Upper lobe of right lung (tissue), 1 donor: Measurements from ENCODE around the gene LAMC1. TPM values are rescaled to one million over a fixed set of nuclear protein-coding genes. Genes with fewer than 3 reads are reported as not detected.

Source experiments
- ATAC-seq: fragments of 200-7000 bp; cut with Tn5 transposase; one replicate; pipeline ENCODE4 v1.9.1; 2020; ENCODE audit warnings: mild to moderate bottlenecking, moderate library complexity
- DNase-seq: peaks from one replicate; pipeline ENCODE4 v3.0.0-alpha.2; 2020
- H3K27ac ChIP-seq: fragments of 200-600 bp; one replicate; pipeline ENCODE4 v1.8.0; 2022
- H3K27me3 ChIP-seq: fragments of 200-600 bp; one replicate; pipeline ENCODE4 v1.8.0; 2022; ENCODE audit warnings: mild to moderate bottlenecking
- H3K36me3 ChIP-seq: fragments of 200-600 bp; one replicate; pipeline ENCODE4 v1.8.0; 2022
- H3K4me1 ChIP-seq: fragments of 200-600 bp; one replicate; pipeline ENCODE4 v1.8.0; 2022
- H3K4me3 ChIP-seq: fragments of 200-600 bp; one replicate; pipeline ENCODE4 v1.8.0; 2022; ENCODE audit warnings: mild to moderate bottlenecking
- H3K9me3 ChIP-seq: fragments of 200-600 bp; one replicate; pipeline ENCODE4 v1.8.0; 2022
- CTCF ChIP-seq: fragments of 200-600 bp; IDR thresholded peaks from one replicate; pipeline ENCODE4 v1.8.0; 2022; ENCODE audit warnings: antibody characterized with exemption
- intact Hi-C: fragments of 100-400 bp; cut with DNase I; formaldehyde crosslinking; loops from one replicate; pipeline ENCODE4 v1.11.0; 2022
- total RNA-seq: library from RNA; stranded (reverse); fragmentation: NEBNext Ultra II Directional; extraction: Animal tissue kit (Norgen Biotek cat#: 25700); gene quantifications from one replicate; pipeline ENCODE4 v1.2.1, GENCODE V29; 2021
- donor health status: DM: no; HTN: yes; CAD: no; lungs with severe emphysema.

The LAMC1 gene
- total RNA-seq, 1 donor from 2014 or later = 120 TPM

DNA sequence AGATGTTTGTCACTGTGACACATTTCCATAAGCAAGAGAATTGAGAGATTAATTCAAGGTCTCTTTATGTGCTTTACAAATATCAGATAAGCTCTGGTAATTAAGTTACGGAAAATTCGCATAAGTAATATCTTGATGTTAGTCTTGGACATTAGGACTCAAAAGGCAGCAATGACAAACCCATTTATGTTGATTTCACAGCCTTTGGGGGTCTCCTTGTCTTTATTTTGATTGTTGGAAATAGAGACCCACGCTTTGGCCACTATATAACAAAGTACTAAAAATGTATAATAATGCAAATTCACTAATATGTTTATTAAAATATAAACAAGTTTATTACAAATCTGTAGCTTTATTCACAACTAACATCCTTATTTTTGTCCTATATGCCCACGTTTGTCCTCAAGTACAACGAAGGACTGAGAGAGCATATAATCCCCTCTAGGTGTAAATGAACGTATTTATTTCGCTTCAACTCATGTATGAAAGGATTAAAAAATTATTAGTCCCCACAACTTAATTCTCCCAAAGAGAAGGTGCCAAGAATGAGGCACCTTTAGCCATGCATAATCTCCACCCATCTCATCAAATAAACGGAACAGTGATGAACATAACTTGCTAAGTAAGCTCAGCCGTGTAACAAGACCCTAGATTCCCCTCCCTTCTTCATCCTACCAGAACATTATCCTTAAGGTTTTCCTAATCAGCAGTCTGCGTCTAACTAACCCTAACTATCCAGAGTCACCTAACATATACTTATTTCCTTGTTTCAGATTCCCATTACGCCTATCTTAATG, 1.6 kb upstream of the LAMC1 start:
- H3K4me3 ChIP-seq = peak overlapping the region; percentile 73
- no peaks in the 10 kb centered on the region for H3K27me3 ChIP-seq
- peak overlapping the region; percentile 98 for H3K27ac ChIP-seq
- H3K4me1 ChIP-seq = peaks cover 9% of the 10 kb centered on the region
- H3K36me3 ChIP-seq = no peaks in the 10 kb centered on the region
- no peak for ATAC-seq
- TF ChIP-seq CTCF = no peak
- intact Hi-C loops = no loop called here
- DNase-seq = no peak
- H3K9me3 ChIP-seq = no peaks in the 10 kb centered on the region

DNA sequence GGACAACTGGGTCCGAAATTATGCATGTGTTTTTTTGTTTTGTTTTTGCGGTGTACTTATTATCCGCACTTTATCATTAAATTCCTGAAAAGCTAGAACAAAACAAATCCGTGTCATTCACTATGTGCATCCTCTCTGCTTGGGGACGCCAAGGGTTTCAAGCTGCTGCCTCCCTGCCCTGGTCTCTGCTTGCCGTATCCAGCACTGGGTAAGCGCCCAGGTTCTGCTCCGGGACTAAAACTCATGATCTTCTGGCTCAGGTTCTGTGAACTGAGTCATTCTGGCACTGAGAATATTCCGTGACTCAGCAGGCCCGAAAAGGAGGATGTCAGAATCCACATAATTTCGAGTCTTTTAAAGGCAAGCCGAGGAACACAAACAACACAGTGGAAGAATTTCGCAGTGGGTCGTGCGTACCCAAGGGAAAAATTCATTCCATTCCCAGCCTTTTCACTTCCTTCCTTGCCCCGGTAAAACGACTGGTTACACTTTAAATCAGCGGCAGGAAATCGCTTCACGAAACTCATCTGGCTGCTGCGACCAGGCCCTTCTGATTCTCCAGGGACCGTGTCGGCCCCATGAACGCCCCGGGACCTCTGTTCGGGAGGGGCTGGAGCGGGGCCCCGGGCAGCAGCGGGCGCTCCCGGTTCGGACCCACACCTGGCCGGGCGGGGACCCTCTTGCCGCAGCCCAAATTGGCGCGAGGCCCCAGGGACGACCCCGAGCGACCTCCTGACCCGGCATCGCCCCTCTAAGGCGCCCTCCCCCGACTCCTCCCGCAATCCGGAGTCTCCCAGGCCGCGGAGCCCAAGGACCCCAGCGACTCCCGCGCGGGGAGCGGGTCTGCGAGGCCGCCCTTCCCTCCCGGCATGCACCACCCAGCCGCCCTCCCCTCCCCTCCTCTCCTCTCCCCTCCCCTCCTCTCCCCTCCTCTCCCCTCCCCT, 746 bp upstream of the LAMC1 start:
- Histone ChIP-seq H3K27me3 (no peaks in the 10 kb centered on the region), H3K9me3 (no peaks in the 10 kb centered on the region), H3K4me1 (peaks cover 16% of the 10 kb centered on the region), H3K4me3 (peak overlapping the region; percentile 73), H3K27ac (peak overlapping the region; percentile 98), H3K36me3 (no peaks in the 10 kb centered on the region)
- TF ChIP-seq CTCF = no peak
- ATAC-seq = peak; percentile 63
- intact Hi-C loops = no loop called here
- DNase-seq = peak; percentile 85

- TF ChIP-seq CTCF = peak; percentile 49
- Histone ChIP-seq H3K27ac (peak overlapping the region; percentile 98), H3K27me3 (no peaks in the 10 kb centered on the region), H3K36me3 (no peaks in the 10 kb centered on the region), H3K9me3 (no peaks in the 10 kb centered on the region), H3K4me1 (peaks cover 26% of the 10 kb centered on the region), H3K4me3 (peak overlapping the region; percentile 73)
- intact Hi-C loops = no loop called here
- DNase-seq (peak; percentile 91), ATAC-seq (peak; percentile 88)
These were observed 539 bp downstream of the LAMC1 start for GRCh38 chr1:183023601-183024316.

GRCh38 chr1:183024317-183025009, 1.2 kb downstream of the LAMC1 start:
- no peak for DNase-seq
- intact Hi-C loops = no loop called here
- H3K27ac ChIP-seq = peak overlapping the region; percentile 98
- no peak for TF ChIP-seq CTCF
- peak overlapping the region; percentile 73 for H3K4me3 ChIP-seq
- no peaks in the 10 kb centered on the region for H3K27me3 ChIP-seq
- peaks cover 25% of the 10 kb centered on the region for H3K4me1 ChIP-seq
- H3K9me3 ChIP-seq = no peaks in the 10 kb centered on the region
- no peak for ATAC-seq
- H3K36me3 ChIP-seq = no peaks in the 10 kb centered on the region

DNA sequence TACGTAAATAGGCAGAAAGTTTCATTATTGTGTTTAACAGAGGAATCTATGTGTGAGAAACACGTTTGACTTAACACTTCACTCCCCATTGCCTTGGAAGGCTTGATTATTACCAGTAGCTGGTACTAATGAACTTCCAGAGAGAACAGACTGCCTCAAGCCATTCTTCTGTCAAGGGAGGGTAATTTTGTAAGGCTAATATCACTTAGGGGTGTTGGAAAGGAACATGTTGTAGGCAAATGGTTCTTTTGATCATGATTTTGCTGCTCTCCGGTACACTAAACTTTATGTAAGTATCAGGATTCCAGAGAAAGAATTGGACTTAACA, 1.8 kb downstream of the LAMC1 start:
- Histone ChIP-seq H3K4me1 (peaks cover 25% of the 10 kb centered on the region), H3K9me3 (no peaks in the 10 kb centered on the region), H3K4me3 (peak overlapping the region; percentile 73), H3K36me3 (no peaks in the 10 kb centered on the region), H3K27ac (peak overlapping the region; percentile 98), H3K27me3 (no peaks in the 10 kb centered on the region)
- no peak for TF ChIP-seq CTCF
- intact Hi-C loops = no loop called here
- ATAC-seq (no peak), DNase-seq (no peak)
